GM18511 (cell line): ENCODE data around the gene GPR148.

Experiments used
- ATAC-seq: cut with Tn5 transposase; IDR thresholded peaks from one replicate; pipeline ENCODE4 v1.9.1; 2021; ENCODE audit warnings: mild to moderate bottlenecking, moderate library complexity; ENCODE audit not compliant: unreplicated experiment

GPR148 gene

DNA sequence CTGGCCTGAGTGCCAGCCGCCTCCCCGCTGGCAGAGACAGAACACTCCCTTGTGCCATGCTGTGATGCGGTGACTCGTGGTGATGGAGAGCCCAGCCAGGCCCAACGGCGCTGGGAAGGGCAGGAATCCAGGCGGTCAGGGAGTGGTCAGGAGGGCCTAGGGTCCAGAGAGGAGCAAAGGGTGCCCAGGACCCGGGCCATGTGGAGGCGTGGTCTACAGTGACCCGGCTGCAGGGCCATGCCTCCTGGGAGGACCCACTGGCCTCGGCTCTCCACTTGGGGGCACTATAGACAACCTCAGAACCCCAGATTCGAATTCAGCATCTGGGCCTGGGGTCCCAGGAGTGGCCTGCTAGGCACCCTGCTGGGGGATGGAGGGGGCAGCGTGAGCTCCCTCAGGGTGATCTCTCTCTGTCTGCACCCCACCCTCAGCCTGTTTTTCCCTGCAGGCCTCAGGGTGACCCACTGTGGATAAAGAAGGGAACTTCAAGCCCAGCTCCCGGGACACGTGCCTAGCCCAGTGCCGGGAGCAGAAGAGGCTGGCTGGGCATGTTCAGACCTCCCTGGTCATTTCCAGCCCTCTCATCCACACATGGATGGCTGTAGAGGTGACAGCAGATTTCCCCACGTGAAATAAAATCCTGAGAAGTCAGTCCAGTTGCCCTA, 39.5 kb downstream of the GPR148 start:
- ATAC-seq = no peak

- ATAC-seq = no peak
Measured at GRCh38 chr2:130769343-130769907, 40.6 kb downstream of the GPR148 start.

- ATAC-seq = no peak
Measured at GRCh38 chr2:130776550-130776949, 47.7 kb downstream of the GPR148 start.

DNA sequence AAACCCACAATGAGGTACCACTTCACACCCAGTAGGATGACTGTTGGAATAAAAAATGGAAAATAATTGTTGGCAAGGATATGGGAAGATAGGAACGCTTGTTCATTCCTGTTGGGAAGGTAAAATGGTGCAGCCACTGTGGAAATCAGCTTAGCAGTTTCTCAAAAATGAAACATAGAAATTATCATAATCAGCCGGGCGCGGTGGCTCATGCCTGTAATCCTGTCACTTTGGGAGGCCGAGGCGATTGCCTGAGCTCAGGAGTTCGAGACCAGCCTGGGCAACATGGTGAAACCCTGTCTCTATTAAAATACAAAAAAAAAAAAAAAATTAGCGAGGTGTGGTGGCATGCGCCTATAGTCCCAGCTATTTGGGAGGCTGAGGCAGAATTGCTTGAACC, 49.9 kb downstream of the GPR148 start:
- no peak for ATAC-seq
